ENCODE results near the gene CRABP1. TPM values are rescaled to one million over a fixed set of nuclear protein-coding genes. Genes with fewer than 3 reads are reported as not detected.

The CRABP1 gene
- total RNA-seq, 1 experiment from 2014 or later = 0.47 TPM

DNA sequence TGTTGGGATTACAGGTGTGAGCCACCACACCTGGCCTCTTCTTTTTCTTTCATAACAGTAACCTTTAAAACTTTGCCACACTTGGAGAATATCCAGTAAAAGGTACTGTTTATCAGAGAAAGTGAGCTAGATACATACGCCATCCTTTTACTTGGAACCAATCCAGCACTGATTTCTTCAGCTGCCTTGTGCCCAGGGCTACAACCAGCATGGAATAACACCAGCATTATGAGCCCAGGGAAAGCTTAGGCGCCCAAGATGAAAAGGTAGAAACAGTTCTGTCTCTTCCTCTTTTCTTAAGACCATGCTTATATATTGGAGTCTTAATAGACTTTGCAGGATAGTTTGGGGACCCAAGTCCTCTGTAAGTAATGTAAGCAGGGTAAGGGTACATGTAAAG lies 49.1 kb upstream of the CRABP1 start:
- no TSS peak for BruUV-seq (replicated peaks)
- ChIA-PET POLR2A (interaction anchor here (1.2 kb wide), 1 partner anchor 8 kb away, joined by 7 read pairs; the partner anchor contains the start of gene SKIC8), RAD21 (ENCODE audit: low non-redundant PET in 1 of 2, low total read pairs in 2 of 2, uncharacterized antibody in 2 of 2, unreplicated experiment in 2 of 2) (no interaction called here), CTCF (interaction anchor here (1.1 kb wide), 1 partner anchor 9 kb away, joined by 3 read pairs; the partner anchor contains the start of gene SKIC8)
- no peak overlapping the region for H3K9ac ChIP-seq (ENCODE audit: low read length)
- no peak for TF ChIP-seq ELF1 (IDR thresholded peaks at IDR 0.05; ENCODE audit: borderline replicate concordance, low read depth)
- TF ChIP-seq CBX3 (IDR thresholded peaks at IDR 0.05; ENCODE audit: low read depth) = no peak
- no peak for TF ChIP-seq SP1 (IDR thresholded peaks at IDR 0.05; ENCODE audit: low read depth)
- no peak for TF ChIP-seq TCF7L2 (IDR thresholded peaks at IDR 0.05; ENCODE audit: borderline replicate concordance, extremely low read depth, insufficient read depth, insufficient read length)
- TF ChIP-seq SRF (IDR thresholded peaks at IDR 0.05; ENCODE audit: low read depth) = no peak
- TF ChIP-seq POLR2AphosphoS5 (IDR thresholded peaks at IDR 0.05; ENCODE audit: low read depth, low read length) = no peak
- no peak for TF ChIP-seq ZBTB33 (IDR thresholded peaks at IDR 0.05; ENCODE audit: extremely low read depth, insufficient replicate concordance, low read length)
- TF ChIP-seq ZNF274 (IDR thresholded peaks at IDR 0.05; ENCODE audit: low read depth, low read length) = no peak
- no peak for TF ChIP-seq CEBPB (IDR thresholded peaks at IDR 0.05; ENCODE audit: low read depth)
- no peak for TF ChIP-seq RAD21 (IDR thresholded peaks at IDR 0.05; ENCODE audit: low read depth)
- no peak for TF ChIP-seq MAX (IDR thresholded peaks at IDR 0.05)
- no peak for TF ChIP-seq POLR2A (IDR thresholded peaks at IDR 0.05; ENCODE audit: borderline replicate concordance, extremely low read depth, insufficient read depth, insufficient read length)
- TF ChIP-seq FOSL1 (IDR thresholded peaks at IDR 0.05; ENCODE audit: low read depth) = no peak
- TF ChIP-seq ZFX (IDR thresholded peaks at IDR 0.05) = no peak
- TF ChIP-seq, protein P1, sequence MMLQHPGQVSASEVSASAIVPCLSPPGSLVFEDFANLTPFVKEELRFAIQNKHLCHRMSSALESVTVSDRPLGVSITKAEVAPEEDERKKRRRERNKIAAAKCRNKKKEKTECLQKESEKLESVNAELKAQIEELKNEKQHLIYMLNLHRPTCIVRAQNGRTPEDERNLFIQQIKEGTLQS (IDR thresholded peaks at IDR 0.05) = no peak
- no peak for TF ChIP-seq EZH2phosphoT487 (IDR thresholded peaks at IDR 0.05; ENCODE audit: borderline replicate concordance)
- TF ChIP-seq SIN3A (IDR thresholded peaks at IDR 0.05; ENCODE audit: low read depth) = no peak
- TF ChIP-seq CTCF (IDR thresholded peaks at IDR 0.05 in 2 of 3, conservative IDR thresholded peaks at IDR 0.05 in 1 of 3; ENCODE audit: borderline replicate concordance in 1 of 3, insufficient read depth in 1 of 3, low read depth in 2 of 3, low read length in 2 of 3) = no peak
- no peak for TF ChIP-seq EZH2 (IDR thresholded peaks at IDR 0.05)
- no peak for TF ChIP-seq EGR1 (IDR thresholded peaks at IDR 0.05; ENCODE audit: low read depth)
- no peaks in the 10 kb centered on the region for H3K27me3 ChIP-seq (ENCODE audit: insufficient read depth, low read length)
- DNase-seq (ENCODE audit: low read depth, low spot score) (no peak), ATAC-seq (no peak)
- H3K79me2 ChIP-seq (ENCODE audit: insufficient read depth, low read length) = peaks cover 13% of the 10 kb centered on the region
- no peak overlapping the region for H3K27ac ChIP-seq (ENCODE audit: low read depth, low read length)
- H4K20me1 ChIP-seq (ENCODE audit: insufficient read depth) = no peaks in the 10 kb centered on the region
- no peaks in the 10 kb centered on the region for H3K9me3 ChIP-seq (ENCODE audit: control insufficient read depth in 1 of 2, insufficient read depth in 1 of 2, low read depth in 1 of 2, low read length in 2 of 2)
- H3K4me3 ChIP-seq (replicated peaks in 1 of 2; ENCODE audit: low read depth in 1 of 2, low read length in 2 of 2) = no peak overlapping the region
- intact Hi-C loops (cut with micrococcal nuclease) = no loop called here
- no peaks in the 10 kb centered on the region for H3K9me2 ChIP-seq (ENCODE audit: insufficient read depth)
- no peak overlapping the region for H3K4me2 ChIP-seq (ENCODE audit: low read length)
- H3K36me3 ChIP-seq (ENCODE audit: control insufficient read depth in 1 of 2, insufficient read depth in 2 of 2, low read length in 2 of 2) = peaks cover 15 to 18% of the 10 kb centered on the region in 2 experiments; a peak in 3 of 4 replicates
- H3K4me1 ChIP-seq (ENCODE audit: control insufficient read depth in 1 of 2, insufficient read depth in 2 of 2, low read length in 2 of 2) = no peaks in the 10 kb centered on the region
- no peak overlapping the region for H2AFZ ChIP-seq (ENCODE audit: low read depth, low read length, poor library complexity, severe bottlenecking)

All from HCT116 (cell line).